COR-L47 (cell line): ENCODE results near the gene CTF1.

Experiments
- DNase-seq: peaks from one replicate; lab custom pipeline; 2025; lab: John Stamatoyannopoulos, UW

CTF1 gene

DNA sequence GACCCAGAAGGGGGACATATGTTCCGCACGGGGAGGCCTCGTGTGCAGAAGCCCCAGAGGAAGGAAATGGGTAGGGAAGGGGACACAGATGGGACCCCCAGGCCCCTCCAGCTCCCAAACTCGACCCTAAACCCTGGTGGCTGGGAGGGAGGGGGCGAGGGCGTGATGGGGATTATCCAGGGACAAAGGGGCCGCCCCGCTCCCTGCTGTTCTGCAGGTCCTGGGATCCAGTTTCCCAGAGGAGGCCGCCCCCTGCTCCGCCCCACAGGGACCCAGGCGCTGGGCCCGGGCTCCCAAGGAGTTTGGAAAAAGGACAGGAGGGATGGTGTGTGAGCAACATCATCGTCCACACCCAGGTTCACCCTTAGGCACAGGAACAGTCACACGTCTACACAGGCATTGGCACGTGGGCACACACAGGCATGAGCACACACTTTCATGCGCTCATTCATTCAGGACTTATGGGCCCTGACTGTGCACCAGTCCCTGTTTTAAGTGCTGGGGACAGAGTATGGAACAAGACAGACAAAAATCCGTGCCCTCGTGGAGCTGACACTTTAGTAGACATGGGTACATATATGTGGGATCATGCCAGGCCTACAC is 14.1 kb downstream of the CTF1 start:
- DNase-seq, result no peak

DNA sequence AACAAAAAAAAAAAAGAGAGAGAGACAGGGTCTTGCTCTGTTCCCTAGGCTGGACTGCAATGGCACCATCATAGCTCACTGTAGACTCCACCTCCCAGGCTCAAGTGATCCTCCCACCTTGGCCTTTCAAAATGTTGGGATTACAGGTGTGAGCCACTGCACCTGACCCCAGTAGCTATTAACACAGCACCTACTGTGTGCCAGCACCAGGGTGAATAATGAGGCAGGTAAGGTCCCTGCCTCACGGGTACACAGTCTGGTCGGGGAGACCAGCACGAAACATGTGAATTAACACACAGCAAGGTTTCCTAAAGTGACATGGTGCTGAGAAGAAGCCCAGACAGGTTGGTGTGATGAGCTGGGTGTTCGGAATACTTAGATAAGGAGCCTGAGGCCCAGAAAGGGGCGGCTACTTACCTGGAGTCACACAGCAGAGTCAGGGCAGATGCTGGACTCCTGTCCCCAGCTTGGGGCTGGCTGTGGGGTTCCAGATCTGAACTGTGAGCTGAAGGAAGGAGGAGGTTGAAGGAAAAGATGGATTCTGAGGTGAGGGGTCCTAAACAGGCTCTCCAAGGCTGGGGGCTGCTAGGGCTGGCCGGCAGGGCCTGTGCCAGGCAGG is 16.5 kb downstream of the CTF1 start:
- DNase-seq, result no peak

- DNase-seq, result no peak
Measured at GRCh38 chr16:30914830-30915229, 18.4 kb downstream of the CTF1 start.

- DNase-seq, result no peak
Measured at GRCh38 chr16:30918614-30919013, 22.2 kb downstream of the CTF1 start.

DNA sequence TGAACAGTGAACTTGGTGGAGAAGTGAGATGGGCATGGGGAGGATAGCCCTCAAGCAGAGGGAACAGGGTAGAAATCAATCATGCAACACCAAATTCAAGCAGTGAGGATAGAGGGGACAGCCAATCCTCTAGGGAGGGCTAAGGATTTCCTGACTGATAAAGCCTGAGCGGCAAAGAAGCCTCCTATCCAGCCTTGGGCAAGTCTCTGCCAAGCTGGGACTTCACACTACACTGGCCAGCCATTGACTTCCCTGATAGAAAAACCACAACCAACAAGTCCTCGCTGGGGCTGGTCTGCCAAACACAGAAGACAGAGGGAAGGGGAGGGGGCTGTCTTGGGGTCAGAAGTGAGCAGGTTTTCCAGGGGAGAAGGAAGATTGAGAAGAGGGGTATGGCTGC is 24.5 kb downstream of the CTF1 start:
- DNase-seq, result no peak

GRCh38 chr16:30921459-30921747 is 25.0 kb downstream of the CTF1 start:
- DNase-seq, result no peak

DNA sequence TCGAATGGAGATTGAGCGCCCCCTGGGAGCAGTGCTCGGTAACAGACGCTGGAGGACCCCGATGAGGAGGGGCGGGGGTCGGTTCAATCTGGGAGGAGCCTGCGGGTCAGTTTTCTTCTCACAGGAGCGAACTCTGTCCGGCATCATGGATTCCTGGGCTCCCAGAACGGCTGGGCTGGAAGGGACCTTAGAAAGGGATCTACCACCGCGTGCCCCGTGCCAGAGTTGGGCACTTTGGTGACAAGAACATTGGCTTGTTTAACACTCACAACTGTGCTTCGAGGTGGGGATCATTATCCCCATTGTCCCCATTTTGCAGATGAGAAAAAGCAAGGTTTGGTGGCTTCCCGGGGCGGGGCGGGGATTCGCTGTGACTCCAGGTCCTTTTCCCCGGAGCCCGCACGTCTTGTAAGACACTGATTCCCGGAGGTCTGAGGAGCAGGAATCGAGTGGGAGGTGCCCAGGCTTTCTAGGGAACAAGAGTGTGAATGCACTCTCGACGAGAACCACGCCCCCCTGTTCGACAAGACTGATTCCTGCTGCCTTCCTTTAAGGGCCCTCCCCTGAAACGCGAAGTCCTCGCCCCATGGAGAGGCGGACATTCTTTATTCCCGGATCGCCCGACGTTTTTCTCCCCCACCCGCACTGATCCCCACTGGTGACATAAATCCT is 25.5 kb downstream of the CTF1 start:
- DNase-seq, result peak; percentile 94

- peak; percentile 99 for DNase-seq
Measured at GRCh38 chr16:30922420-30922959, 26.1 kb downstream of the CTF1 start.

- peak; percentile 99 for DNase-seq
Measured at GRCh38 chr16:30922960-30923535, 26.6 kb downstream of the CTF1 start.

GRCh38 chr16:30923554-30924075 is 27.2 kb downstream of the CTF1 start, which contains the start of gene FBXL19:
Gene FBXL19, plus strand, starts transcription at chr16:30923572. Its CDS starts 2,183 bp downstream, at chr16:30925755.
- no peak for DNase-seq

DNA sequence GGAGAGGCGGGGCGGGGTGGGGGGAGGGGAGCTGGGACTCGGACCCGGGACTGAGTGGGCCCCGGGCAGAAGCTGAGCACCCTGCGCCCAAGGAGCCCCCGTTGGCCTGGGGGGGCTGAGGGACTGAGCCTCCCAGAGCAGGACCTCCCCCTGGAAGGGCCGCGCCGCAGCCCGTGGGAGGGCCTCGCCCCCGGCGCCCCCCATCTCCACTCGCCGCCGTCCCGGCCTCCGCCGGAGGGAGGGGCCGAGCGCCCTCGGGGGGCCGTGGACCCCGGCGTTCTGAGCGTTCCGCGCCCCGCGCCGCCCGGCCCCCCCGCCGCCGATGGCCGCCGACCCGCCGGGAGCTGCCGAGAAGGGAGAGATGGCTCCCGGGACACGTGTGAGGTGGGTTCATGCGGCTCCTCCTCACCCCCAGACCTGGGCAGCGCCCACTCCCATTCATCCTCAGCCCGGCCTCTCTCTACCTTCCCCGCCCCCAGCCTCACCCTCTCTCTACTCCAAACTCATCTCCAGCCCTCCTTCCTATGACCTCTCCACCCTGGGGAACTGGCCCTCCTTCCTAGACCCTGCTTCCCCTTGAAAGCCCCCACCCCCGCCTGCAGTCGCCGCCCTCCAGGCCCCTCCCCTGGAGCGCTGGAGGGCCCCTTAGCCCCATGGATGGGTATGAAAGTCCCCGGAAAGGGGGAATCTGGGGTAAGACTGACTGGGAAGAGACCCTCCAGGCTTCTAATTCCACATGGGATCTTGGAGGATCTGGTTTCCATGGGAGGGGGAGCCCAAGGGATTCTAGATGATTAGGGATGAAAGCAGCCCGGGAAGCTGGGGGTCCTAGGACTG is 27.9 kb downstream of the CTF1 start:
- no peak for DNase-seq

GRCh38 chr16:30924913-30925631 is 28.7 kb downstream of the CTF1 start:
- DNase-seq, result no peak

DNA sequence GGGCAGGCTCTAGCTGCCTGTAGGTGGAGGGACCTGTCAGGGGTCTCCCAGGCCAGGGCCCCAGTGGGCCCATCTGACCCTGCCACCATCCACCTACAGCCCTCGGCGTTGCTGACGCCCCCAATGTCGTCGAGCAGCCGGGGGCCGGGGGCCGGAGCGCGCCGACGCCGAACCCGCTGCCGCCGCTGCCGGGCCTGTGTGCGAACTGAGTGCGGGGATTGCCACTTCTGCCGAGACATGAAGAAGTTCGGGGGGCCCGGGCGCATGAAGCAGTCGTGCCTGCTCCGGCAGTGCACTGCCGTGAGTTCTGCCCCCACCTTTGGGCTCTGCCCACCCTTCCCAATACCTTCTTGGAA is 29.2 kb downstream of the CTF1 start:
- DNase-seq, result no peak

DNA sequence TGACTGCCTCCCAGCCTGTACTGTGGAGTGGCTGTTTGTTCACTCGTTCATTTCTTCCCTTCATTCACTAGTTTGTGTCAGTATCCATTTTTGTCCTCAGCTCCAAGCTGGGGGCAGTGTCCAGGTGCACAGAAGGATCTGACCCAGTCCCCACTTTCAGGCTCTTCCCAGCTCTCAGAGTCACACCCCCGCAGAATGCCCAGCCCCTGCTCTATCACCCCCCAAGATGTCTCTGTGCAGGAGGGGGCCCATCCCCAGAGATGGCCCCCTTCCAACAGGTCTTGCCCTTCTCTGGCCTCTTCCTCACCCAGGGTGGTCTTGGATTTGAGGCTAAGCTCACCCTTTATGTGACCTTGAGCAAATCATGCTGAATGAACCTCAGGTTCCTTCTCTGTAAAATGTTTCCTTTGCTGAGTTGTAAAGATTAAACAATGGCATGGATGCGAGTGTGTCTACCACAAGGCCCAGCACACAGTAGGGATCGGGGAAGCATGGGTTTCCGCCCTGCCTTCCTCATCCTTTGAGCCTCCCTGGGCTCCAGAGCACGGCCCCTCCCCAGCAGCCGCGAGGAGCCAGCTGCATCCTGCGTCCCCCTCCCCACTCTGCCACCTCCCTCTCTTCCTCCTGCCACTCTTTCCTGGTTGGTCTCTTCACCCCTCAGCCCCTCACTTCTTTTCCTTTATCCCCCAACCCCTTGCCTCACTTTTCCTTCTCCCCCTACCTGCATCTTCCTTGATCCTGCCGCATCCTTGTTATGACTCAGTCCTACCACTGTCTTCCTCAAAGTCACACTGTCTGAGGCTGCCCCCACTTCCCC is 29.8 kb downstream of the CTF1 start:
- DNase-seq, result no peak

- DNase-seq, result no peak
Measured at GRCh38 chr16:30926937-30927788, 30.7 kb downstream of the CTF1 start.

DNA sequence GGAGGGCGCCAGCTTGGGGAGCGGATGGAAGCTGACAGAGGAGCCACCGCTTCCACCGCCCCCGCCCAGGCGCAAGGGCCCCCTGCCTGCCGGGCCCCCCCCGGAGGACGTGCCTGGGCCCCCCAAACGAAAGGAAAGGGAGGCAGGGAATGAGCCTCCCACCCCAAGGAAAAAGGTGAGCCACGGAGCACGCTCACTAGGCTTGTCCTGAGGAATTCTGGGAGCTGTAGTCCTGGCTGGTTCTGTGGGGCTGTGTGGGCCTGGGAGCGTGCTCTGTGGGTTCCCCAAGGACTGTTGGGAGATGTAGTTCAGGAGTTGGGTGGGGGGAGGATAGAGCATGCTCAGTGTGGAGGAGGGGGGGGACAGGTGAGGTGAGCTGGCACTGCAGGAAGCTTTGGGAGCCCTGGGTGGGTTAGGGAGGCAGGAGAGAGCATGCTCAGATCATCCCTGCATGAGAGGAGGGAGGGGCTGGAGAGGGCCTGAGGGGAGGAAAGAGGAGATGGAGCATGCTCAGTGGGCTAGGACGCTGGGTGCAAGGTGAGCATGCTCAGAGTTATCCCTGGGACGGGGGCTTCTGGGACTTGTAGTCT is 31.5 kb downstream of the CTF1 start:
- peak; percentile 96 for DNase-seq

GRCh38 chr16:30928390-30928789 is 32.0 kb downstream of the CTF1 start:
- no peak for DNase-seq

DNA sequence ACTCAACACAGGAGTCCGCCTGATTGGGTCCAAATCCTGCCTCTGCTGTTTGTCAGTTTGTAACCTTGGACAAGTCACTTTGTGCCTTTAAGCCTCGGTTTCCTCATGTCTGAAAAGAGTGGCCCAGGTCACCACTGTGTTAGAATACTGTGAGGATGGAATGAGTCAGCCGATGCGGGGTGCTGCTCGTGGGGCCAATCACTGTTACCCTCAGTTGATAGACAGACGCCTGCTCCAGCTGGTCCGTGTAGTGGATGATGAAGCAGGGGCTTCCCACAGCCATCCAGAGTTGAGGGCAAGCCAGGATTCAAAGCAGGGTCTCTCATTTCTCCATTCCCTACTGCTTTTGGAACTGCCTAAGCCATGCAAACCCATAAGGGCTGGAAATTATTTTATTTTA is 32.8 kb downstream of the CTF1 start:
- DNase-seq, result no peak

DNA sequence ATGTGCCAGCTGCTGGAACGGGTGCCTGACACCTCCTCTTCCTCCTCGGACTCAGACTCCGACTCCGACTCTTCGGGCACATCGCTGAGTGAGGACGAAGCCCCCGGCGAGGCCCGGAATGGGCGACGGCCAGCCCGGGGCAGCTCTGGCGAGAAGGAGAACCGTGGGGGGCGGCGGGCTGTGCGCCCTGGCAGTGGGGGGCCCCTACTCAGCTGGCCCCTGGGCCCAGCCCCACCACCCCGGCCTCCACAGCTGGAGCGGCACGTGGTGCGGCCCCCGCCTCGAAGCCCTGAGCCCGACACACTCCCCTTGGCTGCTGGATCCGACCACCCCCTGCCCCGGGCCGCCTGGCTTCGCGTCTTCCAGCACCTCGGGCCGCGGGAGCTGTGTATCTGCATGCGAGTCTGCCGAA is 33.8 kb downstream of the CTF1 start:
- DNase-seq, result no peak
